Measurements from ENCODE around the gene MARCHF9.

The MARCHF9 gene

GRCh38 chr12:57726884-57727757 is 27.8 kb upstream of the MARCHF9 start:
- no peak for TF ChIP-seq CTCF (IDR thresholded peaks at IDR 0.05; ENCODE audit: extremely low read depth, missing control alignments)
- DNase-seq (ENCODE audit: low spot score), result peak; percentile 36

DNA sequence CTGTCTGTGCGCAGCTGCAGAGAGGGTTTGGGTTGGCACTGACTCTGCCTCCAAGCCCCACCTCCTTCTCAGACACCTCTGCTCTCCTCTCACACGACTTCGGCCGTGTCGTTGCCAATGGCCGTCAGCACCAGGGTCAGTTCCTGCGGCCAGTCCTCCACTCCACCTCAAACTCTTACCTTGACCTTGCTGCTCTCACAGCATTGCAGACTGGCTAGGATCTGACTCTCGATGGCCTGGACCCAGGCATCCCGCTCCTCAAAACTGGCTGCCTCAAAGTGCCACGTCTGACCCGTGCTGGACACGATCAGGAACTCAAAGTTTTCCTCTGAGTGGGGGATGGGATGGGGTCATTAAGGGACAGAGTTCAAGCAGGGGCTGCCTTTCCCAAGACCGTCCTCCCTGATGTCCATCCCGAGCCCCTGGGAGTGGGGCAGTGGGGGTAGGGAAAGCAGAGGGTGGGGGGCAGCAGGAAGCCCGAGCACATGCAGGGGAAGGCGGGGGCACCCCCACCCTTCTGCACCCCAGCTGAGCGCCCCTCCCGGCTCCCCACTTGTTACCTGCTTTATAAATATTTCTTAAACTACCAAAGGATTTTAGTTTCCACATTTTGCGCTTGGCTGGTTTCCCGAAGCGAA is 27.0 kb upstream of the MARCHF9 start:
- TF ChIP-seq CTCF (IDR thresholded peaks at IDR 0.05; ENCODE audit: extremely low read depth, missing control alignments), result no peak
- DNase-seq (ENCODE audit: low spot score), result no peak

GRCh38 chr12:57729321-57729844 is 25.5 kb upstream of the MARCHF9 start:
- DNase-seq (ENCODE audit: low spot score), result peak; percentile 13
- no peak for TF ChIP-seq CTCF (IDR thresholded peaks at IDR 0.05; ENCODE audit: extremely low read depth, missing control alignments)

DNA sequence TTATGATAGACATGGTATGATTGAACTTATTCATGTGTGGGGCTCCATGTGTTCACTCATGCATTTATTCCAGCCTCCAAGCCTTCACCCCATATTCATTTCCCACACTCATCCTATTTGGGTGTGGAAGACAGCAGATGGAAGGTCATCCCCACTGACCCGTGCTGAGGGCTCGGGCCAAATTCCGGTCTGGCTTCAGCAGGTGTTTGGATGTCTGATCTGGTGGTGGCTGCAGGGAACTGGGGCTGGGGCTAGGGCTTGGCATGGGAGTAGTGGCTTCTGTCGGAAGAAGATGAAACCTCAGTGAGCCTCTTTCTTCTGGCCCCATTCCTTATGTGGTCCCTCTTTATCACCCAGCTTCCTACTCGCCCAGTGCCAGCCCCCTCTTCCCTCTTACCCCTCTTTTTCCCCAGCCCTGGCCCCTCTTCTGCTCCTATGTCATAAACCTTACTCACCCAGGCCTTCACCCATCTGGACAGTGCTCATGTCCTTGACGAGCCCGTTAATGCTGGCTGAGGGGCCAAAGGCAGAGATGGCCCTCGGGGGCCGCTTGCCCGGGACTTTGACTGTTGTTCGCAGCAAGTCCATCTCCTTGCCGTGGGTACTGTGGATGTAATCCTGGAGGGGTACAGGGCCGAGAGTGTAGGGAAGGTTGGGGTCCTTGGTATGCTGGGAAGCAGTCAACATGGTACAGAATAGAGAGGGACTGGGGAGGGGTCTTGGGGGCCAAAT is 24.4 kb upstream of the MARCHF9 start:
- DNase-seq (ENCODE audit: low spot score), result no peak
- TF ChIP-seq CTCF (IDR thresholded peaks at IDR 0.05; ENCODE audit: extremely low read depth, missing control alignments), result no peak

- no peak for TF ChIP-seq CTCF (IDR thresholded peaks at IDR 0.05; ENCODE audit: extremely low read depth, missing control alignments)
- DNase-seq (ENCODE audit: low spot score), result no peak
Measured at GRCh38 chr12:57731411-57732080, 23.4 kb upstream of the MARCHF9 start.

GRCh38 chr12:57732270-57732669 is 22.6 kb upstream of the MARCHF9 start:
- no peak for DNase-seq (ENCODE audit: low spot score)
- no peak for TF ChIP-seq CTCF (IDR thresholded peaks at IDR 0.05; ENCODE audit: extremely low read depth, missing control alignments)

All from GM20000 (cell line).